ENCODE measurements around the gene NAV2. TPM values are rescaled to one million over a fixed set of nuclear protein-coding genes. Genes with fewer than 3 reads are reported as not detected.

The NAV2 gene
- total and polyA plus RNA-seq, 9 donors, result 25.7 to 70.6 (median 46.1) TPM

DNA sequence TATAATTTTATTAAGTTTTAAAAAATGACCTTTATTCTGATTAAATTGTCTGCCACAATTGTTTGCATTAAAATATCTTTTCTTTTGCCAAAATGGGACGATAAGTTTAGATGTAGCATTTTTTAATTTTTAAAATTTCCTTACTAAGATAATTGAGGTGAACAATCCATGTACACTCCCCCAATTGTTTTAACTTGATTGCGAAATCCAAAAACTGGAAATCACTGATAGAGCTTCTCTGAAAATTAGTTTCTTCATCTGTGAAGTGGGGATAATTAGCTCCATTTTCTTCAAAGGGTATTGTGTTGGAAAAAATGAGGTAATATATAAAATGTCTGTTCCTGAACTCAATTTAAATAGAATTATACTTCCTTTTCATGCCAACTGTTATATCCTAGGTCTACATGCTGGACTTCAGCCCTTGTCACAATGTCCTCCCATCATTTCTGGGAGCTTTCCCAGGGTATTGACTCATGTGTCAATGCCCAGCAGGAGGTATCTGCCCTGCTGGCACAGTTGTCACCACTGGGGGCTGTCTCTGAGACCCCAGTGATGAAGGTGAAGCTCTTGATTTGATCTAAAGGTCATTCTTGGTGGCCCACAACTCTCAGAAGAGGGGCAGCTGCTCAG is 28.7 kb upstream of the NAV2 start:
- H3K27ac ChIP-seq (ENCODE audit: low read length), result no peak overlapping the region
- H3K9me3 ChIP-seq (replicated peaks; ENCODE audit: control insufficient read depth, low read depth, low read length), result no peaks in the 10 kb centered on the region
- no peak overlapping the region for H3K4me3 ChIP-seq (ENCODE audit: low read length)
- peaks cover 6% of the 10 kb centered on the region for H3K27me3 ChIP-seq (ENCODE audit: control insufficient read depth, insufficient read depth, low read length)
- DNase-seq, result no peak
- peaks cover 8% of the 10 kb centered on the region for H3K4me1 ChIP-seq (ENCODE audit: control insufficient read depth, insufficient read depth, low read length)
- H3K36me3 ChIP-seq (ENCODE audit: control insufficient read depth, insufficient read depth, low read length), result no peaks in the 10 kb centered on the region
- WGBS (ENCODE audit: insufficient coverage), result no CpG with 5 or more reads among the region's 2 CpGs

DNA sequence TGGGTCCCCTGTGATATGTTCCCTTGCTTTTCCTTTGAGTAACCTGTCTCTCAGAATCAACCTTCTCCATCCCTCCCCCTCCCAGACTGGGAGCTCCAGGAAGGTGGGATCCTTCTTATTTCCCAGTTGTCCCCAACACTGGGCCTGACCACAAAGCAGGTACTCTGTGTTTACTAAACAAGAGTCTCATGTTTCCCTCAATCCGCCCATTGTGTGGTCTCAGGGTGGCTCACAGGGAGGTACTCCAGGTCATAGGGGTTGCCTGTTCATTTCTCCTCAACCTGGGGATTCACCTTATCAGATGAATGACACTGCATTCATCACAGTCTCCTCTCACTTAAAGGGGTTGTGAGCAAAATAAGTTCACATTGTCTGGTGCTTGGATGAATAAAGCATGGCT is 26.4 kb upstream of the NAV2 start:
- Histone ChIP-seq H3K27me3 (ENCODE audit: control insufficient read depth, insufficient read depth, low read length) (peaks cover 5% of the 10 kb centered on the region), H3K27ac (ENCODE audit: low read length) (no peak overlapping the region), H3K4me3 (ENCODE audit: low read length) (no peak overlapping the region), H3K36me3 (ENCODE audit: control insufficient read depth, insufficient read depth, low read length) (no peaks in the 10 kb centered on the region), H3K9me3 (replicated peaks; ENCODE audit: control insufficient read depth, low read depth, low read length) (no peaks in the 10 kb centered on the region), H3K4me1 (ENCODE audit: control insufficient read depth, insufficient read depth, low read length) (no peaks in the 10 kb centered on the region)
- no CpG with 5 or more reads among the region's 1 CpG for WGBS (ENCODE audit: insufficient coverage)
- no peak for DNase-seq

DNA sequence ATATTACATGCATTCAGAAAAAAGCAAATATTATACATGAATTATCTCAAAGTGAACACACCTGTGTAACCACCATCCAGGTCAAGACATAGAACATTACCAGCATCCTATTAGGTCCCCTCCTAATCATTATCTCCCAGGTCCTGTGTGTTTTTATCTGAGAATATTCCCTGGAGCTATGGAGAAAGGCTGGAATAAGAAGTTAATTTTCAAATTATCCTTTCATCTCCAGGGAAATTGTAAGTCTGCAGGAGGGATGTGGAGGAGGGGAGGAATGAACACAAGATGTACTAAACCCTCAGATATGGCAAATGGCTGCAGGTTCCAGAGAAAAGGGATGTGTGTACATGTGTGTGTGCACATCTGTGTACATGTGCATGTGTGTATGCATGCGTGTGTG is 25.2 kb upstream of the NAV2 start:
- Histone ChIP-seq H3K9me3 (replicated peaks; ENCODE audit: control insufficient read depth, low read depth, low read length) (no peaks in the 10 kb centered on the region), H3K4me3 (ENCODE audit: low read length) (no peak overlapping the region), H3K4me1 (ENCODE audit: control insufficient read depth, insufficient read depth, low read length) (no peaks in the 10 kb centered on the region), H3K27ac (ENCODE audit: low read length) (no peak overlapping the region), H3K36me3 (ENCODE audit: control insufficient read depth, insufficient read depth, low read length) (no peaks in the 10 kb centered on the region), H3K27me3 (ENCODE audit: control insufficient read depth, insufficient read depth, low read length) (peaks cover 5% of the 10 kb centered on the region)
- 100% methylated on average over 1 of the region's 1 CpG for WGBS (ENCODE audit: insufficient coverage)
- DNase-seq, result no peak

DNA sequence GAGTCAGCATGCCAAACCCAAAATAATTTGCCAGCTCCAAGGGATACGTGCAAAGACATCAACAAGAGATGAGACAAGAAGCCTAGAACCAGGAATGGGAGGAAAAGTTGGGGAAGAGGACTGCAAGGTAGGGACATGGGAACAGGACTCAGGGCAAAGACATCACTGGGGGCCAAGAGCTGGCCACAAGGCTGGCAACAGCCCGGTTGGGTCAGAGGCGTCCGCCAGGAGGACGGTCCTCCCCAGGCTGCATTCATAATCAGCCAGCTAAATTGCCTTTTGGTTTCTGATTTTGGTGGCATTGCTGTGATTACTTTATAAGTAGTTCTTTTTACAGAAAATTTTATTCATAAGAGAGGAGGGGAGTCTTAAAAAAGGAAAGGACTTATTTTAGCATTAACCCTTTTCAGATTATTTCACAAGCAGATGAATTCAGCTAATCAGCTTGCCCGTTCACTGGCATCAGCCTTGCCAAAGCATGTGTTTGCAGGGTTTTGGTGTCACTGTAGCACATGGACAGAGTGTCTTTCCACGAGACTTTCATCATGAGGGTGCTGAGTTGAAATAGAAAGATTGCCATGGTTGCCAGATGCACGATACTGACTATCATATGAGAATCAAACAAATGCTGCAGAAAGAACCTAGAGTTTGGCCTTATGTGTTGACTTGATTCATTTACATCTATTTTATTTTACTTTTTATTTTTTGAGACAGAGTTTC is 23.2 kb upstream of the NAV2 start:
- Histone ChIP-seq H3K27me3 (ENCODE audit: control insufficient read depth, insufficient read depth, low read length) (peaks cover 5% of the 10 kb centered on the region), H3K27ac (ENCODE audit: low read length) (no peak overlapping the region), H3K9me3 (replicated peaks; ENCODE audit: control insufficient read depth, low read depth, low read length) (no peaks in the 10 kb centered on the region), H3K4me1 (ENCODE audit: control insufficient read depth, insufficient read depth, low read length) (no peaks in the 10 kb centered on the region), H3K4me3 (ENCODE audit: low read length) (no peak overlapping the region), H3K36me3 (ENCODE audit: control insufficient read depth, insufficient read depth, low read length) (no peaks in the 10 kb centered on the region)
- DNase-seq, result no peak
- WGBS (ENCODE audit: insufficient coverage), result 41% methylated on average over 2 of the region's 8 CpGs

DNA sequence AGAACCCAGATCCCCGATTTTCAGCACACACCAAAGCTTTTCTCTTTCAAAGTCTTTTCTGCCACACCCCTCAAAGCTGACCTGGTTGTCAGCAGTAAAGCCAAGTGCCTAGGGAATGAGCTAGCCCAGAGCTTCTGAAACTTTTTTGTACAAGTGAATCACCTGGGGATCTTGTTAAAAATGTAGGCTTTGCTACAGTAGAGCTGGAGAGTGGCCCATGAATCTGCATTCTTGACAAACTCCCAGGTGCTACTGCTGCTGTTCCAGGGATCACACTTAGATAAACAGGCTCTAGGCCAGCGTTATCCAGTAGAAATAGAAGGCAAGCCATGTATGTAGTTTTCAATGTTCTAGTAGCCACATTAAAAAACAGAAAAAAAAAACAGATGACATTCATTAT is 21.8 kb upstream of the NAV2 start:
- WGBS (ENCODE audit: insufficient coverage), result 67% methylated on average over 1 of the region's 2 CpGs
- Histone ChIP-seq H3K27ac (ENCODE audit: low read length) (no peak overlapping the region), H3K4me3 (ENCODE audit: low read length) (no peak overlapping the region), H3K27me3 (ENCODE audit: control insufficient read depth, insufficient read depth, low read length) (peaks cover 5% of the 10 kb centered on the region), H3K4me1 (ENCODE audit: control insufficient read depth, insufficient read depth, low read length) (no peaks in the 10 kb centered on the region), H3K36me3 (ENCODE audit: control insufficient read depth, insufficient read depth, low read length) (no peaks in the 10 kb centered on the region), H3K9me3 (replicated peaks; ENCODE audit: control insufficient read depth, low read depth, low read length) (no peaks in the 10 kb centered on the region)
- no peak for DNase-seq

DNA sequence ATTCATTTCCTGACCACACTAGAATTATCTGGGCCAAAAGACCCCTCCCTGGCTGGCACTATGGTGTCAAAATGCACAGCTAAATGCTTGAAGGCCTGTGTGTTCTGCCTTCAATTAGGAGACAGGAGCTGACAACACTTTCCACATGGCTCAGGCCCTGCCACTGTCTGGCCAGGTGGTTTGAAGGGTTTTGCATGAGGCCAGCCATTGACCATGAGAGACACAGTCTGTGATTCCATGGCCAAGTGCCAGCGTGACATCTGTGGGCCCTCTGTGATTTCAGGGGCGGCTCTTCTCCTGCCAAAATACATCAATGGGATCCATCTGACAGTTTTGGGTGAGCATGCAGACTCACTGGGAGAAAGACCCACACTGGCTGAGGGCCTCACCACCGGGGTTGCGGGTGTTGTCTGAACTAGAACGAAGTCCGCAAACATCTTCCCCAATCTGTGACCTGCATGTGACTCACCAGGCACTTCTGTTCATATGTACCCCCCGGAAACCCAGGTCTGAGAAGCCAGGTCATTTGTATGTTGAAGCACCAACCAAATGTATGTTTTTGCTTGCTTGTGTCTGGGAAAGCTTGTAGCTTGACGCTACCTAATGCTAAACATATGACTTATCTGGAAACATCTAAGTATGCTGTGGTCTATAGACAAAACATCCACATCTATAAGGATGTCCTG is 20.7 kb upstream of the NAV2 start:
- WGBS (ENCODE audit: insufficient coverage), result 74% methylated on average over 5 of the region's 8 CpGs
- H3K4me3 ChIP-seq (ENCODE audit: low read length), result no peak overlapping the region
- no peaks in the 10 kb centered on the region for H3K4me1 ChIP-seq (ENCODE audit: control insufficient read depth, insufficient read depth, low read length)
- DNase-seq, result no peak
- no peak overlapping the region for H3K27ac ChIP-seq (ENCODE audit: low read length)
- H3K36me3 ChIP-seq (ENCODE audit: control insufficient read depth, insufficient read depth, low read length), result no peaks in the 10 kb centered on the region
- peaks cover 5% of the 10 kb centered on the region for H3K27me3 ChIP-seq (ENCODE audit: control insufficient read depth, insufficient read depth, low read length)
- no peaks in the 10 kb centered on the region for H3K9me3 ChIP-seq (replicated peaks; ENCODE audit: control insufficient read depth, low read depth, low read length)

DNA sequence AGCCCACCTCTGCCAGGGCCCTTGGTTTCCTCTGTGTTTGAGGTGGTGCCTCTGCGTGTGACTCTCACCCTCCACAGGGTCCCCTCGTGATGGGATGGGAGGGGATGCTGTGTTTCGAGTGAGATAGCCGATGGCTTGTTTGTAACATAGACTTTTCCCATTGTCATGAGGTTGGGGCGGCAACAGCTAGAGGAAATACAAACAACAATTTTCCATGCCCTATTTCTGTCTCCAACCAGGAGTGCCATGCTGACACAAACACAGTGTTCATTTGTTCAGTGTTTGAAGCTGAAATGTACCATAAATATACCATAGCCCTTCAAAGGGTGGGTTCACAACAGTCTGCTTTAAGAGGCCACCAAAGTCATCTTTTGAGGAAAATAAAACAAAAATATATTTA is 19.5 kb upstream of the NAV2 start:
- WGBS (ENCODE audit: insufficient coverage), result no CpG with 5 or more reads among the region's 5 CpGs
- Histone ChIP-seq H3K27me3 (ENCODE audit: control insufficient read depth, insufficient read depth, low read length) (peaks cover 5% of the 10 kb centered on the region), H3K36me3 (ENCODE audit: control insufficient read depth, insufficient read depth, low read length) (no peaks in the 10 kb centered on the region), H3K27ac (ENCODE audit: low read length) (no peak overlapping the region), H3K4me1 (ENCODE audit: control insufficient read depth, insufficient read depth, low read length) (no peaks in the 10 kb centered on the region), H3K4me3 (ENCODE audit: low read length) (no peak overlapping the region), H3K9me3 (replicated peaks; ENCODE audit: control insufficient read depth, low read depth, low read length) (no peaks in the 10 kb centered on the region)
- DNase-seq, result no peak

DNA sequence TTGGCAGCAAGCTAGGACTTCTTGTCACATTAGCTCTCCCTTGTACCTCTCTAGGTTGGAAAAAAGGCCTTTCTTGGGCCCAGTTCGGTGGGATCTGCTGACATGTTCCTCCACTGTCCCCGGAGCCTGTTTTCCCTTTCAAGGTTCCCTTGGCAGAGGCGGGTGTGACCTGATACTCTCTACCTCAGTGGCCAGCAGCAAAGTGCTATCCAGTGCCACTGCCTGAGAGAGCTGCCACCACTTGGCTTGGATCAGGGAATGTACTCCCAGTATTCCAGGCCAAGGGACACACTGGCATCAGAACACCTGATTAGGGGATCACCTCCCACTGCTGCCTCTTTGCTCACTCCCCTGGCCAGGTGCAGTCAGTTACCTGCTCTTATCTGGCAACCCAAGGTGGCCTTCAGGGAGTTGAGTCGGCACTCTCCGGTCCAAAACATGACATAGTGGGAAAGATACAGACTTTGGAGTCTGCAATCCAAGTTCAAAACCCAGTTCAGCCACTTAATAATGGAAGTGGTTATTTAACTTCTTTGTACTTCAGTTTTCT is 17.8 kb upstream of the NAV2 start:
- DNase-seq, result no peak
- H3K27me3 ChIP-seq (ENCODE audit: control insufficient read depth, insufficient read depth, low read length), result no peaks in the 10 kb centered on the region
- 74% methylated on average over 3 of the region's 5 CpGs for WGBS (ENCODE audit: insufficient coverage)
- H3K36me3 ChIP-seq (ENCODE audit: control insufficient read depth, insufficient read depth, low read length), result no peaks in the 10 kb centered on the region
- no peaks in the 10 kb centered on the region for H3K4me1 ChIP-seq (ENCODE audit: control insufficient read depth, insufficient read depth, low read length)
- H3K9me3 ChIP-seq (replicated peaks; ENCODE audit: control insufficient read depth, low read depth, low read length), result no peaks in the 10 kb centered on the region
- no peak overlapping the region for H3K4me3 ChIP-seq (ENCODE audit: low read length)
- no peak overlapping the region for H3K27ac ChIP-seq (ENCODE audit: low read length)

DNA sequence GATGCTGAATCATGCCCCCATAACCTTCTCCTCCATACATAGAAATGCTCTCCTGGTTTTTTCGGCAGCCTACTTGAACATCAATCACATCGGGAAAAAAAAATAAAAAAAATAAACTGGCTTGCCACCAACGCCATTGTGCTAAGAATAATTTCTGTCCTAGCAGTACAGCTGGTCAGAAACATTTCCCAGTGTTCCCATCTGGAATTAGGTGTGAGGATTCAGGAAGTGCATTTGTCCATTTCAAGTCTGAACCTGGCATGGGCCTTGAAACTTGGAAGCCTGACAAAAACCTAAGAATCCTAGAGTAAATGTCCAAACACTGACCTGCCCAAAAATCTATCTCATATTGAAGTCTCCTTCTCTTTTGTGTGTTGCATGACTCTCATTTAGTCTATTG is 16.6 kb upstream of the NAV2 start:
- DNase-seq, result no peak
- H3K9me3 ChIP-seq (replicated peaks; ENCODE audit: control insufficient read depth, low read depth, low read length), result no peaks in the 10 kb centered on the region
- no peak overlapping the region for H3K27ac ChIP-seq (ENCODE audit: low read length)
- WGBS (ENCODE audit: insufficient coverage), result no CpG with 5 or more reads among the region's 3 CpGs
- no peak overlapping the region for H3K4me3 ChIP-seq (ENCODE audit: low read length)
- H3K4me1 ChIP-seq (ENCODE audit: control insufficient read depth, insufficient read depth, low read length), result no peaks in the 10 kb centered on the region
- H3K36me3 ChIP-seq (ENCODE audit: control insufficient read depth, insufficient read depth, low read length), result no peaks in the 10 kb centered on the region
- H3K27me3 ChIP-seq (ENCODE audit: control insufficient read depth, insufficient read depth, low read length), result peaks cover 2% of the 10 kb centered on the region

DNA sequence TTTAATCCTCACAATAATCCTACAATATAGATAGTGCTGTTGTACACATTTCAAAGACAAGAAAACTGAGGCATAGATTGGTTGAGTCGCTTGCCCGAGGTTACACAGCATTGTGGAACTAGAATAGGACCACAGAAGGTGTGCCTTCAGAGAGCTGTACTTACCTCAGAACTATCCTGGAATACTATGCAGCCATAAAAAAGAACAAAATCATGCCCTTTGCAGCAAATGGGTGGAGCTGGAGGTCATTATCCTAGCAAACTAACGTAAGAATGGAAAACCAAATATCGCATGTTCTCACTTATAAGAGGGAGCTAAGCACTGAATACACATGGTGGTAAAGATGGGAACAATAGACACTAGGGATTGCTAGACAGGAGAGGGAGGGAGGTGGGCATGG is 15.7 kb upstream of the NAV2 start:
- no peak for DNase-seq
- no peaks in the 10 kb centered on the region for H3K9me3 ChIP-seq (replicated peaks; ENCODE audit: control insufficient read depth, low read depth, low read length)
- H3K4me1 ChIP-seq (ENCODE audit: control insufficient read depth, insufficient read depth, low read length), result no peaks in the 10 kb centered on the region
- no peaks in the 10 kb centered on the region for H3K36me3 ChIP-seq (ENCODE audit: control insufficient read depth, insufficient read depth, low read length)
- 100% methylated on average over 2 of the region's 4 CpGs for WGBS (ENCODE audit: insufficient coverage)
- H3K27me3 ChIP-seq (ENCODE audit: control insufficient read depth, insufficient read depth, low read length), result peaks cover 3% of the 10 kb centered on the region
- no peak overlapping the region for H3K4me3 ChIP-seq (ENCODE audit: low read length)
- no peak overlapping the region for H3K27ac ChIP-seq (ENCODE audit: low read length)
